Activated CD8-positive, alpha-beta memory T cell treated with anti-CD3 and anti-CD28 coated beads, Interleukin-2, amount 50 U/mL, for 1 hour (primary cell): ENCODE results near the gene TSPAN9.

ENCODE experiments used
- DNase-seq: peaks from one replicate; pipeline ENCODE4 v3.0.0-alpha.2; 2020; ENCODE audit errors: extremely low read depth

TSPAN9 gene

GRCh38 chr12:3250034-3250433 lies 172.9 kb downstream of the TSPAN9 start:
- DNase-seq, result no peak

GRCh38 chr12:3250576-3250975 lies 173.4 kb downstream of the TSPAN9 start:
- DNase-seq, result no peak

GRCh38 chr12:3251067-3251466 lies 173.9 kb downstream of the TSPAN9 start:
- no peak for DNase-seq

GRCh38 chr12:3251691-3252090 lies 174.5 kb downstream of the TSPAN9 start:
- no peak for DNase-seq

GRCh38 chr12:3252450-3252891 lies 175.3 kb downstream of the TSPAN9 start:
- no peak for DNase-seq

GRCh38 chr12:3253682-3254275 lies 176.6 kb downstream of the TSPAN9 start:
- DNase-seq, result no peak

GRCh38 chr12:3255057-3255456 lies 177.9 kb downstream of the TSPAN9 start:
- DNase-seq, result no peak

GRCh38 chr12:3256103-3256631 lies 179.0 kb downstream of the TSPAN9 start:
- no peak for DNase-seq

GRCh38 chr12:3257411-3257810 lies 180.2 kb downstream of the TSPAN9 start:
- no peak for DNase-seq

- DNase-seq, result no peak
Measured at GRCh38 chr12:3259973-3260372, 182.8 kb downstream of the TSPAN9 start.

GRCh38 chr12:3261782-3262359 lies 184.7 kb downstream of the TSPAN9 start:
- no peak for DNase-seq

GRCh38 chr12:3262470-3262869 lies 185.3 kb downstream of the TSPAN9 start:
- DNase-seq, result no peak

GRCh38 chr12:3263282-3263681 lies 186.1 kb downstream of the TSPAN9 start:
- DNase-seq, result no peak

GRCh38 chr12:3263939-3264922 lies 187.1 kb downstream of the TSPAN9 start:
- DNase-seq, result no peak

GRCh38 chr12:3265406-3265805 lies 188.2 kb downstream of the TSPAN9 start:
- DNase-seq, result no peak

GRCh38 chr12:3266638-3267037 lies 189.5 kb downstream of the TSPAN9 start:
- DNase-seq, result no peak

- no peak for DNase-seq
Measured at GRCh38 chr12:3267690-3268089, 190.5 kb downstream of the TSPAN9 start.

- no peak for DNase-seq
Measured at GRCh38 chr12:3269594-3269993, 192.4 kb downstream of the TSPAN9 start.

- no peak for DNase-seq
Measured at GRCh38 chr12:3271146-3271545, 194.0 kb downstream of the TSPAN9 start.

GRCh38 chr12:3271639-3272038 lies 194.5 kb downstream of the TSPAN9 start:
- DNase-seq, result no peak

GRCh38 chr12:3272958-3273357 lies 195.8 kb downstream of the TSPAN9 start:
- no peak for DNase-seq

- no peak for DNase-seq
Measured at GRCh38 chr12:3273409-3273853, 196.3 kb downstream of the TSPAN9 start.
